ENCODE results near the gene CTDSPL.

DNA sequence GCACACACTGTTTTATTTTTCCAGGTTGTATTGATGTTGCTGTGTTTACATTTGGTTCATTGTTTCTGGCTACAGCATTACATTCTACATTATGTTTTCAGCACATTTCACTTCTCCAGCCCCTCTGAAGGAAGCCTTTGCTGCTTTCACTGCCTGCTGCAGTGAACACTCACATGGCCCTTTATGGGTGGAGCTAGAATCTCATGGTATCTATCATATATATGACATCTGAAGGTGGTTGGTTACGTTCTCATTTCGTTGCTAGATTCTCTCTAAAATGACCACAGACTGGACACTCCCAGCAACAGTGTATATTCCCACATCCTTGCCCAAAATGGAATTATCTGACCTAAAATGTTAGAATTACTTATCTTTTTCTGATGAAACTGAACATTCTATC is 35.2 kb upstream of the CTDSPL start:
- no peak for TF ChIP-seq EGR1 (IDR thresholded peaks at IDR 0.05)
- no peak for TF ChIP-seq ZBTB7A (IDR thresholded peaks at IDR 0.05; ENCODE audit: low read depth)
- no peak for TF ChIP-seq CREB1 (IDR thresholded peaks at IDR 0.05; ENCODE audit: low read depth)
- TF ChIP-seq EP300 (IDR thresholded peaks at IDR 0.05; ENCODE audit: borderline replicate concordance): no peak
- no peak for TF ChIP-seq RAD21 (IDR thresholded peaks at IDR 0.05; ENCODE audit: low read depth)
- no peak for TF ChIP-seq CEBPB (IDR thresholded peaks at IDR 0.05)
- TF ChIP-seq REST (IDR thresholded peaks at IDR 0.05; ENCODE audit: low read depth): no peak
